ENCODE results near the gene TSPAN16. TPM values are rescaled to one million over a fixed set of nuclear protein-coding genes. Genes with fewer than 3 reads are reported as not detected.
"Not testable (repeated sequence)": the region's sequence is repeated elsewhere in the genome, so short reads cannot be mapped to it uniquely, and the experiment has no call there.

Gene TSPAN16
- total and polyA plus RNA-seq, 8 donors = not detected

DNA sequence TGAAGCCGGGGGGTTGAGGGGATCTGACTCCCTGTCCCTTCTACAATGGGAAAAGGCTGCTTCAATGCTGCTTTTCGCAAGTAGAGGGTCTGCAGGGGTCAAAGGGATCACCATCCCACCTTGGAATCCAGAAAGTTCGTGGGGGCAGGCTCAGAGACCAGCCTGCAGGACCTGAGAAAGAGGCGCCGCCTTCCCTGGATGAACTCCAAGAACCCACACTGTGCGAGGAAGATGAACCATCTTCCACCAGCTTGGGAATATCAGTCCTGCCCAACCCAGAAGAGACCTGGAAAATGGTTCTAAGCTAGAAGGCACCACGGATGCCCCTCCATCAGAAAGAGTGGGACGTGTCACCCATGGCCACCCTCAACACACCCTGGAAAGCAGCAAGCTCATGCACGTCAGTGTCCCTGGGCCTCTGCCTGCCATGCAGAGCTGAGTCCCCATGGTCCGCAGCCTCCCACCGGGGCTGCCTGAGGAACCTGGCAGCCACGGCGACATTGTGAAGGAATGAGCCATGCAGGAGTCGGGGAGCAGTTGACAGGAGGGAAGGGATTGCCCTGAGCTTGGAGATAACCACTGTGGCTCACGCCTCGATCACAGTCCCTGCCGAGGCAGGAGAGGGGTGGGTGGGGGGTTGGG lies 28.9 kb downstream of the TSPAN16 start:
- no peaks in the 10 kb centered on the region for H3K9me3 ChIP-seq
- ATAC-seq (no peak), FAIRE-seq (no peak), DNase-seq (peak in 1 of 6 donors; percentile 45)
- H3K36me3 ChIP-seq = peaks cover 0 to 40% (median 7%) of the 10 kb centered on the region in 3 donors
- TF ChIP-seq, protein P1, sequence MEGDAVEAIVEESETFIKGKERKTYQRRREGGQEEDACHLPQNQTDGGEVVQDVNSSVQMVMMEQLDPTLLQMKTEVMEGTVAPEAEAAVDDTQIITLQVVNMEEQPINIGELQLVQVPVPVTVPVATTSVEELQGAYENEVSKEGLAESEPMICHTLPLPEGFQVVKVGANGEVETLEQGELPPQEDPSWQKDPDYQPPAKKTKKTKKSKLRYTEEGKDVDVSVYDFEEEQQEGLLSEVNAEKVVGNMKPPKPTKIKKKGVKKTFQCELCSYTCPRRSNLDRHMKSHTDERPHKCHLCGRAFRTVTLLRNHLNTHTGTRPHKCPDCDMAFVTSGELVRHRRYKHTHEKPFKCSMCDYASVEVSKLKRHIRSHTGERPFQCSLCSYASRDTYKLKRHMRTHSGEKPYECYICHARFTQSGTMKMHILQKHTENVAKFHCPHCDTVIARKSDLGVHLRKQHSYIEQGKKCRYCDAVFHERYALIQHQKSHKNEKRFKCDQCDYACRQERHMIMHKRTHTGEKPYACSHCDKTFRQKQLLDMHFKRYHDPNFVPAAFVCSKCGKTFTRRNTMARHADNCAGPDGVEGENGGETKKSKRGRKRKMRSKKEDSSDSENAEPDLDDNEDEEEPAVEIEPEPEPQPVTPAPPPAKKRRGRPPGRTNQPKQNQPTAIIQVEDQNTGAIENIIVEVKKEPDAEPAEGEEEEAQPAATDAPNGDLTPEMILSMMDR (IDR thresholded peaks at IDR 0.05) = no peak
- no peak overlapping the region for H3K4me3 ChIP-seq
- intact Hi-C loops (cut with DNase I) = no loop called here
- H3K27me3 ChIP-seq = no peaks in the 10 kb centered on the region
- 77 to 81% methylated on average over 17 of the region's 17 CpGs for WGBS, 2 donors
- peak overlapping the region in 1 of 4 donors; percentile 68 for H3K27ac ChIP-seq
- peaks cover 3 to 16% (median 7%) of the 10 kb centered on the region in 3 donors for H3K4me1 ChIP-seq

DNA sequence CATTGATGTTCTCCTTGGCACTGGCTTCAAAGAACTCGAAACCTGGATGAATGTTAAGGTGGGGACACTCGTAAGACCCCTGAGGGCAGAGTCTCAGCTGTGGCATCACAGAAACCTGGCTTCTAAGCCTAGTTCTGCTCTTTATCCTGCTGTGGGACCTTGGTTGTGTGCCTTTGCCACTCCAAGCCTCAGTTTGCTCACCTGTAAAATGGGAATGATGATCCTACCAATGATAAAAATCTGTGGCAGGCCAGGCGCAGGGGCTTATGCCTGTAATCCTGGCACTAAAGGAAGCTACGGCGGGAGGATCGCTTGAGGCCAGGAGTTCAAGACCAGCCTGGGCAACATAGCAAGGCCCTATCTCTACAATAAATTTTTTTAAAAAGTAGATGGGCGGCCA lies 29.6 kb downstream of the TSPAN16 start:
- H3K4me1 ChIP-seq = peaks cover 3 to 16% (median 7%) of the 10 kb centered on the region in 3 donors
- TF ChIP-seq, protein P1 (IDR thresholded peaks at IDR 0.05) = no peak
- H3K9me3 ChIP-seq = no peaks in the 10 kb centered on the region
- ATAC-seq (no peak), FAIRE-seq (no peak), DNase-seq (peak in 1 of 6 donors; percentile 10)
- H3K4me3 ChIP-seq = no peak overlapping the region
- intact Hi-C loops (cut with DNase I) = no loop called here
- no peaks in the 10 kb centered on the region for H3K27me3 ChIP-seq
- WGBS, 2 donors = 90 to 99% methylated on average over 7 of the region's 7 CpGs
- H3K27ac ChIP-seq = no peak overlapping the region
- H3K36me3 ChIP-seq = peaks cover 0 to 40% (median 7%) of the 10 kb centered on the region in 3 donors

DNA sequence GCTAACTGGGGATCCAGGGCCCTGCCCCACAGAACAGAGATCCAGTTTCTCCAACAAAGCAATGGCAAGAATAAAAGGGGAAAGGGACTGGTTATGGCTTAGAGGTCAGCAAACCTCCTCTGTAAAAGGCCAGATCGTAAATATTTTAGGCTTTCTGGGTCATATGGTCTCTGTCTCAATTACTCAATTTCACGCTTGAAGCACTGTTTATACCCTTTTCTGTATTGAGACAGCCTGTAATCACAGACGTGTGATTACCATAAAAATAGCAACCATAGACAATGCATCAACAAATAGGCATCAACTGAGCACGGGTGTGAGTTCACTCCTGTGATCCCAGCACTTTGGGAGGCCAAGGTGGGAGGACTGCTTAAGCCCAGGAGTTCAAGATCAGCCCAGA lies 34.2 kb downstream of the TSPAN16 start:
- Histone ChIP-seq H3K9me3 (no peaks in the 10 kb centered on the region), H3K27me3 (no peaks in the 10 kb centered on the region), H3K4me3 (no peak overlapping the region), H3K27ac (no peak overlapping the region), H3K4me1 (no peaks in the 10 kb centered on the region), H3K36me3 (peaks cover 4 to 74% (median 19%) of the 10 kb centered on the region in 3 donors)
- FAIRE-seq = no peak
- ATAC-seq = no peak
- TF ChIP-seq, protein P1 (IDR thresholded peaks at IDR 0.05) = no peak
- WGBS, 2 donors = 88% methylated on average over 4 of the region's 4 CpGs
- DNase-seq = no peak
- intact Hi-C loops (cut with DNase I) = no loop called here

DNA sequence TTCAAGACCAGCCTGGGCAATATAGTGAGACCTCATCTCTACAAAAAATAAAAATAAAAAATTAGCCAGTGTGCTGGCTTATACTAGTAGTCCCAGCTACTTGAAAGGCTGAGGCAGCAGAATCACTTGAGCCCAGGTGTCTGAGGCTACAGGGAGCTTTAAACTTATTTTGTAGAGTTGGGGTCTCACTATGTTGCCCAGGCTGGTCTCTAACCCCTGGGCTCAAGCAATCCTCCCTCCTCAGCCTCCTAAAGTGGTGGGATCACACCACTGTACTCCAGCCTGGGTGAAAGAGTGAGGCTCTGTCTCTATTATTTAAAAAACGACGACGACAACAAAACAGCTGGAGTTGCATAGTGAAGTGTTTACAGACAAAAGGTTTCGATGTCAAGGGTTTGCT lies 35.5 kb downstream of the TSPAN16 start:
- no peak for FAIRE-seq
- H3K9me3 ChIP-seq = no peaks in the 10 kb centered on the region
- H3K27ac ChIP-seq = no peak overlapping the region
- intact Hi-C loops (cut with DNase I) = no loop called here
- 85 to 87% methylated on average over 4 of the region's 4 CpGs for WGBS, 2 donors
- peaks cover 7 to 76% (median 31%) of the 10 kb centered on the region in 3 donors for H3K36me3 ChIP-seq
- no peak for ATAC-seq
- no peaks in the 10 kb centered on the region for H3K27me3 ChIP-seq
- no peaks in the 10 kb centered on the region for H3K4me1 ChIP-seq
- TF ChIP-seq, protein P1 (IDR thresholded peaks at IDR 0.05) = no peak
- DNase-seq = no peak
- no peak overlapping the region for H3K4me3 ChIP-seq

DNA sequence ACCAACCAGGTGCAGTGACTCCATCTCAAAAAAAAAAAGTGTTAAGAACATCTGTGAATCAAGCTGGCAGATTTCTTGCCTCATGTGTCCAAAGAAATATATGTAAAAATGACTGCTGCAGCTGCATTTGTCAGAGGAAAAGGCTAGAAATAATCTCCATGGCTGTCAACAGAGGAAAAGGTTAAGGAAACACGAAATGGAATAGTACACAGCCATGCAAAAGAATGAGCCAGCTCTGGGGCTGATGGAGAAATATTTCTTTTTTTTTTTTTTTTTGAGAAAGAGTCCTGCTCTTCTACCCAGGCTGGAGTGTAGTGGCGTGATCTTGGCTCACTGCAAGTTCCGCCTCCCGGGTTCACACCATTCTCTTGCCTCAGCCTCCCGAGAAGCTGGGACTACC lies 36.9 kb downstream of the TSPAN16 start:
- ATAC-seq = no peak
- Histone ChIP-seq H3K4me3 (no peak overlapping the region), H3K27me3 (no peaks in the 10 kb centered on the region), H3K36me3 (peaks cover 7 to 70% (median 23%) of the 10 kb centered on the region in 3 donors), H3K9me3 (no peaks in the 10 kb centered on the region), H3K27ac (no peak overlapping the region), H3K4me1 (no peaks in the 10 kb centered on the region)
- no peak for DNase-seq
- intact Hi-C loops (cut with DNase I) = no loop called here
- WGBS, 2 donors = 95 to 98% methylated on average over 5 of the region's 5 CpGs
- no peak for FAIRE-seq
- TF ChIP-seq, protein P1 (IDR thresholded peaks at IDR 0.05) = no peak

DNA sequence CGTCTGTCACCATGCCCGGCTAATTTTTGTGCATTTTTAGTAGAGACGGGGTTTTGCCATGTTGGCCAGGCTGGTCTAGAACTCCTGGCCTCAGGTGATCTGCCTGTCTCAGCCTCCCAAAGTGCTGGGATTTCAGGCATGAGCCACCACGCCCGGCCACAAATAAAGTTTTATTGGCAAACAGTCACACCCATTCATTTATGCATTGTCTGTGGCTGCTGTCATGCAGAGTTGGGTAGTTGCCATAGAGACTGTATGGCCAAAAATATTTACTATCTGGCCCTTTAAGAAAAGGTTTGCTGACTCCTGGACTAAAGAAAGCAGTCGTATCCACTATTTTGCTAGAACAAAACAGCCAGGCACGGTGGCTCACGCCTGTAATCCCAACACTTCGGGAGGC lies 37.9 kb downstream of the TSPAN16 start:
- H3K27ac ChIP-seq; H3K4me1 ChIP-seq; H3K9me3 ChIP-seq; FAIRE-seq; ATAC-seq; H3K27me3 ChIP-seq; intact Hi-C loops (cut with DNase I); H3K4me3 ChIP-seq: not testable (repeated sequence)
- DNase-seq = peak in 1 of 6 donors; percentile 4
- WGBS, 2 donors = 85 to 87% methylated on average over 9 of the region's 9 CpGs
- peaks cover 7 to 60% (median 23%) of the 10 kb centered on the region in 3 donors for H3K36me3 ChIP-seq

Measured in pancreas (tissue), 10 donors.